Epithelial cell of esophagus (primary cell): Measurements from ENCODE around the gene MEAF6.
A peak's percentile ranks its signal among the peaks of the same experiment; 100 is the strongest.
"Not testable (repeated sequence)": the region's sequence is repeated elsewhere in the genome, so short reads cannot be mapped to it uniquely, and the experiment has no call there.

Source experiments
- DNase-seq: peaks from one replicate; pipeline ENCODE4 v3.0.0; 2010; ENCODE audit warnings: low read depth
- H3K4me3 ChIP-seq: 2 replicates; pipeline ENCODE4 v1.5.1; 2011; ENCODE audit warnings: mild to moderate bottlenecking, low read length, control low read depth
- CTCF ChIP-seq: IDR thresholded peaks from 2 replicates; pipeline ENCODE4 v1.5.1; 2011; ENCODE audit warnings: low read depth, mild to moderate bottlenecking, low read length, control low read depth, inconsistent platforms; ENCODE audit not compliant: insufficient read depth; ENCODE audit errors: missing control alignments

MEAF6 gene

GRCh38 chr1:37514350-37515184, at the start of gene MEAF6:
TSS of gene MEAF6 (minus strand) at chr1:37514766. CDS start at chr1:37514746, 20 bp downstream.
- no peak for TF ChIP-seq CTCF
- DNase-seq: peak; percentile 77
- H3K4me3 ChIP-seq: peak within 1 kb of the TSS; percentile 77

GRCh38 chr1:37562984-37563383, 48.4 kb upstream of the MEAF6 start:
- no peak for TF ChIP-seq CTCF
- no peak for DNase-seq
- no peak overlapping the region for H3K4me3 ChIP-seq

- TF ChIP-seq CTCF: peak; percentile 52
- H3K4me3 ChIP-seq: no peak overlapping the region
- peak; percentile 33 for DNase-seq
Observed at GRCh38 chr1:37561133-37562132, 46.9 kb upstream of the MEAF6 start.

- no peak for TF ChIP-seq CTCF
Observed at GRCh38 chr1:37560401-37561132, 46.0 kb upstream of the MEAF6 start.

GRCh38 chr1:37559957-37560379, 45.4 kb upstream of the MEAF6 start:
- DNase-seq, H3K4me3 ChIP-seq: not testable (repeated sequence)

More at GRCh38 chr1:37560401-37561132, 46.0 kb upstream of the MEAF6 start:
- no peak for DNase-seq
- H3K4me3 ChIP-seq: no peak overlapping the region

- no peak for DNase-seq
- no peak overlapping the region for H3K4me3 ChIP-seq
- TF ChIP-seq CTCF: no peak
Observed at GRCh38 chr1:37559080-37559479, 44.5 kb upstream of the MEAF6 start.
